Breast epithelium (tissue), 4 donors: ENCODE data around the gene TCF4. TPM values are rescaled to one million over a fixed set of nuclear protein-coding genes. Genes with fewer than 3 reads are reported as not detected.

Experiments
- DNase-seq, 2 donors: peaks; one replicate each; pipeline ENCODE4 v3.0.0-alpha.2; 2019; ENCODE audit warnings: low spot score in 2 of 2
- H3K27ac ChIP-seq, 2 donors: fragments of 200-600 bp; sonication (generic) in 1 of 2; one replicate each; pipeline ENCODE4 v1.5.1; 2016 to 2019; ENCODE audit warnings: mild to moderate bottlenecking in 1 of 2
- H3K27me3 ChIP-seq, 2 donors: fragments of 200-600 bp; sonication (generic) in 1 of 2; one replicate each; pipeline versions ENCODE4 v1.5.1 to v1.6.0; 2017 to 2019; ENCODE audit warnings: control low read depth in 1 of 2, mild to moderate bottlenecking in 1 of 2
- H3K36me3 ChIP-seq: fragments of 200-600 bp; one replicate; pipeline ENCODE4 v1.5.1; 2019
- H3K4me1 ChIP-seq, 2 donors: fragments of 200-600 bp; sonication (generic); one replicate each; pipeline ENCODE4 v1.5.1; 2016 to 2019; ENCODE audit warnings: control low read depth in 1 of 2
- H3K4me3 ChIP-seq, 3 donors: fragments of 200-600 bp; sonication (generic); 1 replicate in 2 of 3; 2 replicates in 1 of 3; pipeline ENCODE4 v1.5.1; 2016 to 2019; ENCODE audit warnings: mild to moderate bottlenecking in 3 of 3, moderate library complexity in 2 of 3
- H3K9me3 ChIP-seq, 2 donors: fragments of 200-600 bp; sonication (generic) in 1 of 2; one replicate each; pipeline ENCODE4 v1.5.1; 2016 to 2019; ENCODE audit warnings: control low read depth in 1 of 2
- CTCF ChIP-seq, 3 donors: fragments of 450-650 bp; IDR thresholded peaks; one replicate each; pipeline ENCODE4 v1.5.1; 2016 to 2017; ENCODE audit warnings: antibody characterized with exemption in 3 of 3, mild to moderate bottlenecking in 3 of 3, moderate library complexity in 3 of 3
- POLR2A ChIP-seq: fragments of 450-650 bp; IDR thresholded peaks from one replicate; pipeline ENCODE4 v1.6.1; 2016; ENCODE audit warnings: antibody characterized with exemption, mild to moderate bottlenecking, moderate library complexity
- POLR2AphosphoS5 ChIP-seq, 3 donors: sonication (generic); formaldehyde crosslinking; IDR thresholded peaks; one replicate each; pipeline ENCODE4 v1.6.1; 2017; ENCODE audit warnings: antibody characterized with exemption in 3 of 3
- intact Hi-C: fragments of 100-400 bp; cut with DNase I; formaldehyde crosslinking; loops from one replicate; pipeline ENCODE4 v1.15.1; 2023; ENCODE audit warnings: low total_unique reads
- total RNA-seq, 3 donors: library from RNA; depleted of rRNA; stranded (reverse); fragments of >200 nt; gene quantifications; one replicate each; pipeline ENCODE4 v1.1.0, GENCODE V29; 2016

TCF4 gene
- total RNA-seq, 3 donors from 2014 or later: 79.6 to 133 (median 114) TPM

GRCh38 chr18:55534996-55535395, 53.0 kb downstream of the TCF4 start:
- DNase-seq: no peak
- no peak overlapping the region for H3K4me3 ChIP-seq
- H3K27me3 ChIP-seq: no peaks in the 10 kb centered on the region
- no peaks in the 10 kb centered on the region for H3K4me1 ChIP-seq
- H3K36me3 ChIP-seq: no peaks in the 10 kb centered on the region
- H3K27ac ChIP-seq: no peak overlapping the region
- H3K9me3 ChIP-seq: peaks cover 0 to 4% of the 10 kb centered on the region in 2 donors
- TF ChIP-seq POLR2A (no peak), CTCF (IDR thresholded peaks at IDR 0.05) (no peak), POLR2AphosphoS5 (IDR thresholded peaks at IDR 0.05) (no peak)
- intact Hi-C loops: no loop called here

DNA sequence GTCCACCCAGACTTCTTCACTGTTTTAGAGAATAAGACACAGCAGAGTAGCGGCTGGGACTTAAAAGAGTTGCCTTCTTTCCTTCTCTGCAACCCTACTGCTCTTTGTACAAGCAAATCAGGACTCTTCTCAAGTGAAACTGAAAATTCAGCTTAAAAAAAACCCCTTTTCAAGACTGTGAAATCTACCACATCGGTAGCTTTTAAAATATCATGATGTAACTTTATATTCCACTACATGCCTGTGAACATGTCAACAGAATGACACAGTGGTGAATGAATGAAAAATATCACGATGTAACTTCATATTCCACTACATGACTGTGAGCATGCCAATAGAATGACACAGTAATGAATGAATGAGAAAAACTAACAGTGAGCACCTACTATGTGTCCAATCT, 53.4 kb downstream of the TCF4 start:
- DNase-seq: no peak
- Histone ChIP-seq H3K36me3 (no peaks in the 10 kb centered on the region), H3K4me1 (no peaks in the 10 kb centered on the region), H3K9me3 (peaks cover 0 to 4% of the 10 kb centered on the region in 2 donors), H3K27me3 (no peaks in the 10 kb centered on the region), H3K4me3 (no peak overlapping the region), H3K27ac (no peak overlapping the region)
- intact Hi-C loops: no loop called here
- TF ChIP-seq POLR2A (no peak), CTCF (IDR thresholded peaks at IDR 0.05) (no peak), POLR2AphosphoS5 (IDR thresholded peaks at IDR 0.05) (no peak)

GRCh38 chr18:55530166-55530565, 57.8 kb downstream of the TCF4 start:
- Histone ChIP-seq H3K4me1 (no peaks in the 10 kb centered on the region), H3K4me3 (no peak overlapping the region), H3K36me3 (no peaks in the 10 kb centered on the region), H3K27ac (no peak overlapping the region), H3K9me3 (no peaks in the 10 kb centered on the region), H3K27me3 (no peaks in the 10 kb centered on the region)
- no peak for TF ChIP-seq CTCF (IDR thresholded peaks at IDR 0.05)
- TF ChIP-seq POLR2AphosphoS5 (IDR thresholded peaks at IDR 0.05): no peak
- no peak for TF ChIP-seq POLR2A
- DNase-seq: no peak
- intact Hi-C loops: no loop called here

DNA sequence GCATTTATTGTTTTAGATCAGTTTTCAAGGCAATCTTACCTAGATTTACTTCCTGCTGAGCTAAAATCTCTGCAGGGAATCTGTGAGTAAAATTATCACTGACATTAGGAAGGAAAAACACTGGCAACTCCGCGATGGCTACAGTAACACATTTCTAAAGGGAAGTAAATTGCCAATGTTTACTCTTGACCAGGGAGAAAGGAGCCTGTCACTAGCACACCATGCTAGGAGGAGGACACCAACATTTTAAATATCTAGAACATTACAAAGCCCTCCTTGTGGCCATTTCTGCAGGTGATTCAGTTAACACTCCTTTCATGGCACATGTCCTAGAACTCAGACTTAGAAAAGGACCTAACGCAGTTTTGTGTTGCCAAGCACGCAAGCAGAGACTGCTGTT, 58.4 kb downstream of the TCF4 start:
- TF ChIP-seq CTCF (IDR thresholded peaks at IDR 0.05): no peak
- no peak for TF ChIP-seq POLR2A
- TF ChIP-seq POLR2AphosphoS5 (IDR thresholded peaks at IDR 0.05): no peak
- DNase-seq: no peak
- Histone ChIP-seq H3K4me3 (no peak overlapping the region), H3K27ac (no peak overlapping the region), H3K9me3 (no peaks in the 10 kb centered on the region), H3K27me3 (no peaks in the 10 kb centered on the region), H3K36me3 (no peaks in the 10 kb centered on the region), H3K4me1 (no peaks in the 10 kb centered on the region)
- intact Hi-C loops: no loop called here

GRCh38 chr18:55525845-55526244, 62.1 kb downstream of the TCF4 start:
- no peaks in the 10 kb centered on the region for H3K4me1 ChIP-seq
- no peak overlapping the region for H3K4me3 ChIP-seq
- no peaks in the 10 kb centered on the region for H3K9me3 ChIP-seq
- DNase-seq: no peak
- intact Hi-C loops: no loop called here
- no peaks in the 10 kb centered on the region for H3K36me3 ChIP-seq
- no peak overlapping the region for H3K27ac ChIP-seq
- no peaks in the 10 kb centered on the region for H3K27me3 ChIP-seq
- TF ChIP-seq CTCF (IDR thresholded peaks at IDR 0.05): no peak
- no peak for TF ChIP-seq POLR2AphosphoS5 (IDR thresholded peaks at IDR 0.05)
- no peak for TF ChIP-seq POLR2A
